GM12878 (cell line): ENCODE data around the gene TMUB1. TPM values are rescaled to one million over a fixed set of nuclear protein-coding genes. Genes with fewer than 3 reads are reported as not detected.

Experiments used
- ATAC-seq: fragments of 200-7000 bp; cut with Tn5 transposase; 3 replicates; pipeline ENCODE4 v1.9.1; 2020; ENCODE audit warnings: mild to moderate bottlenecking, moderate library complexity
- BruUV-seq: library from RNA; stranded (reverse); fragments of 400-500 nt; replicated peaks from 2 replicates; lab custom pipeline; 2021; lab: Mats Ljungman, UMichigan
- CTCF ChIA-PET: fragments of 300-600 bp; sonication (Branson Sonifier 250); formaldehyde crosslinking; extraction: SDS; loops from one replicate; lab custom pipeline; 2021; ENCODE audit warnings: inconsistent platforms; lab: Yijun Ruan, JAX
- POLR2A ChIA-PET: fragments of 350-600 bp; formaldehyde crosslinking; extraction: SDS; loops from one replicate; lab custom pipeline; 2021; ENCODE audit warnings: inconsistent platforms; lab: Charles Lee
- RAD21 ChIA-PET: fragments of 300-600 bp; sonication (Branson Sonifier 250); formaldehyde crosslinking; loops from one replicate; lab custom pipeline; 2023; ENCODE audit warnings: antibody characterized with exemption; ENCODE audit not compliant: unreplicated experiment; lab: Charles Lee
- SMC1A ChIA-PET: fragments of 300-600 bp; sonication (Branson Sonifier 250); formaldehyde crosslinking; loops from one replicate; lab custom pipeline; 2023; ENCODE audit not compliant: unreplicated experiment, uncharacterized antibody; lab: Charles Lee
- DNase-seq: peaks from one replicate; pipeline ENCODE4 v3.0.0-alpha.2; 2011; ENCODE audit warnings: low read depth, low spot score
- FAIRE-seq: peaks from 3 replicates; lab custom pipeline; 2011; peaks lifted over from hg19 to GRCh38; lab: Jason Lieb, UNC
- H2AFZ ChIP-seq: 2 replicates; pipeline ENCODE4 v1.6.0; 2011; ENCODE audit warnings: low read depth, low read length, control low read depth; ENCODE audit not compliant: control insufficient read depth
- H3K27ac ChIP-seq: 2 replicates; pipeline ENCODE4 v1.5.1; 2011; ENCODE audit warnings: control low read depth; ENCODE audit not compliant: control insufficient read depth, insufficient read depth
- H3K27me3 ChIP-seq, 2 experiments: replicated peaks in 1 of 2; 2 replicates each; pipeline versions ENCODE4 v1.6.0 to v1.6.1; 2011; ENCODE audit warnings: low read length in 1 of 2; ENCODE audit not compliant: control insufficient read depth in 2 of 2, insufficient read depth in 2 of 2
- H3K36me3 ChIP-seq, 2 experiments: 2 replicates each; pipeline ENCODE4 v1.5.1; 2011; ENCODE audit warnings: low read length in 1 of 2; ENCODE audit not compliant: control insufficient read depth in 2 of 2, insufficient read depth in 2 of 2
- H3K4me1 ChIP-seq: 2 replicates; pipeline ENCODE4 v1.6.1; 2011; ENCODE audit warnings: mild to moderate bottlenecking, low read length, moderate library complexity, mixed read lengths; ENCODE audit not compliant: control insufficient read depth, insufficient read depth
- H3K4me2 ChIP-seq: 2 replicates; pipeline ENCODE4 v1.6.0; 2011; ENCODE audit warnings: control low read depth; ENCODE audit not compliant: control insufficient read depth, insufficient read depth
- H3K4me3 ChIP-seq: fragments of 200-600 bp; sonication (generic); 2 replicates; pipeline ENCODE4 v1.5.1; 2016
- H3K79me2 ChIP-seq: 2 replicates; pipeline ENCODE4 v1.6.0; 2011; ENCODE audit warnings: low read length; ENCODE audit not compliant: control insufficient read depth, insufficient read depth
- H3K9ac ChIP-seq: 2 replicates; pipeline ENCODE4 v1.8.0; 2011; ENCODE audit warnings: low read length, control low read depth, mixed read lengths; ENCODE audit not compliant: control insufficient read depth, insufficient read depth
- H3K9me3 ChIP-seq: replicated peaks from 3 replicates; pipeline ENCODE4 v1.5.1; 2011; ENCODE audit warnings: mild to moderate bottlenecking, low read length; ENCODE audit not compliant: control insufficient read depth, insufficient read depth
- H4K20me1 ChIP-seq: 2 replicates; pipeline ENCODE4 v1.6.0; 2011; ENCODE audit not compliant: control insufficient read depth, insufficient read depth
- CEBPZ ChIP-seq: fragments of 150-350 bp; IDR thresholded peaks from 2 replicates; pipeline ENCODE4 v1.6.1; 2016; ENCODE audit warnings: low read depth, low read length
- CTCF ChIP-seq, 3 experiments: IDR thresholded peaks in 2 of 3; conservative IDR thresholded peaks in 1 of 3; 2 replicates each; pipeline ENCODE4 v1.5.1; 2011; ENCODE audit warnings: low read depth in 3 of 3, low read length in 3 of 3, mild to moderate bottlenecking in 3 of 3, control low read depth in 2 of 3, moderate library complexity in 2 of 3, inconsistent platforms in 1 of 3, mixed read lengths in 1 of 3; ENCODE audit not compliant: control insufficient read depth in 2 of 3, insufficient read depth in 1 of 3; ENCODE audit errors: extremely low read depth in 1 of 3
- DPF2 ChIP-seq: fragments of 450-650 bp; IDR thresholded peaks from 2 replicates; pipeline ENCODE4 v1.6.1; 2017; ENCODE audit warnings: mild to moderate bottlenecking
- HDAC6 ChIP-seq: fragments of 200-600 bp; sonication (generic); IDR thresholded peaks from one replicate; pipeline ENCODE4 v1.8.0; 2017; ENCODE audit warnings: antibody characterized with exemption; ENCODE audit not compliant: unreplicated experiment
- JUND ChIP-seq: IDR thresholded peaks from 2 replicates; pipeline ENCODE4 v1.6.1; 2012; ENCODE audit warnings: low read depth, mild to moderate bottlenecking, low read length, improper control_type of control experiment, moderate library complexity
- SKIL ChIP-seq: fragments of 450-650 bp; IDR thresholded peaks from 2 replicates; pipeline ENCODE4 v1.6.1; 2017; ENCODE audit warnings: mild to moderate bottlenecking, low read depth, inconsistent platforms; ENCODE audit not compliant: poor library complexity, severe bottlenecking
- WGBS: methylation state at CpG from one replicate; pipeline ENCODE4 v1.1.6; 2016; ENCODE audit warnings: low lambda C conversion rate; ENCODE audit not compliant: insufficient replicate concordance, insufficient coverage; ENCODE audit errors: missing lambda C conversion rate; 5-methylcytosine and 5-hydroxymethylcytosine counted together
- in situ Hi-C: fragments of 300-500 bp; cut with MboI; formaldehyde crosslinking; loops from 9 replicates; pipeline ENCODE4 v1.14.3; 2018; ENCODE audit warnings: mixed read lengths
- intact Hi-C: fragments of 100-400 bp; cut with micrococcal nuclease; formaldehyde crosslinking; loops from one replicate; pipeline ENCODE4 v1.14.2; 2022; ENCODE audit not compliant: unreplicated experiment
- polyA plus RNA-seq, 11 experiments: library from polyadenylated mRNA; depleted of rRNA in 4 of 11; unstranded in 6 of 11; stranded (reverse) in 5 of 11; fragments of >200 nt; fragmentation: Nextera tagmentation in 4 of 11; fragmentation: Illumina TruSeq in 1 of 11; extraction: Ambion mirVana in 4 of 11; extraction: Trizol in 1 of 11; gene quantifications; 1 replicate in 1 of 11; 2 replicates in 10 of 11; pipeline versions ENCODE4 v1.2.1 to v1.2.3, GENCODE V29; 2011 to 2016; ENCODE audit warnings: inconsistent platforms in 2 of 11, missing spikeins in 2 of 11, low read depth in 1 of 11
- total RNA-seq, 4 experiments: library from RNA; depleted of rRNA in 3 of 4; stranded (reverse); fragments of >200 nt in 3 of 4; fragmentation: Illumina TruSeq in 1 of 4; extraction: Trizol in 1 of 4; gene quantifications; 2 replicates each; pipeline versions ENCODE4 v1.2.1 to v1.2.3, GENCODE V29; 2013 to 2021

TMUB1 gene
- total and polyA plus RNA-seq, 10 of the 15 experiments (the other 5 are each of a cell fraction or from before 2014, with no cell fraction given): 0.27 to 79.5 (median 41.3) TPM; not detected in 1

- WGBS: 97% methylated on average over 9 of the region's 11 CpGs
- no peak for FAIRE-seq
- no peaks in the 10 kb centered on the region for H3K27me3 ChIP-seq
- RAD21 ChIA-PET: no interaction called here
- no peak for TF ChIP-seq DPF2
- no peak for TF ChIP-seq JUND
- TF ChIP-seq SKIL: no peak
- TF ChIP-seq, all 136 proteins: peak for 0
- H3K79me2 ChIP-seq: no peaks in the 10 kb centered on the region
- in situ Hi-C loops: no loop called here
- ChIA-PET SMC1A (interaction anchor here (1.5 kb wide), 1 partner anchor 17 kb away, joined by 3 read pairs; the partner anchor contains the start of gene ABCB8), CTCF (no interaction called here), POLR2A (no interaction called here)
- no peaks in the 10 kb centered on the region for H3K9me3 ChIP-seq
- H3K4me3 ChIP-seq: no peak overlapping the region
- BruUV-seq: no TSS peak
- H3K4me1 ChIP-seq: no peaks in the 10 kb centered on the region
- H2AFZ ChIP-seq: no peak overlapping the region
- H4K20me1 ChIP-seq: no peaks in the 10 kb centered on the region
- no peak overlapping the region for H3K27ac ChIP-seq
- H3K4me2 ChIP-seq: no peak overlapping the region
- DNase-seq: no peak
- intact Hi-C loops: no loop called here
- H3K36me3 ChIP-seq: no peaks in the 10 kb centered on the region
- ATAC-seq: no peak
- no peak overlapping the region for H3K9ac ChIP-seq
Measured at GRCh38 chr7:151045262-151045661, 38.0 kb downstream of the TMUB1 start.

GRCh38 chr7:151043959-151044358, 39.3 kb downstream of the TMUB1 start:
- intact Hi-C loops (no loop called here), in situ Hi-C loops (no loop called here)
- ChIA-PET RAD21 (no interaction called here), SMC1A (no interaction called here), POLR2A (no interaction called here), CTCF (no interaction called here)
- Histone ChIP-seq H3K4me3 (no peak overlapping the region), H3K36me3 (no peaks in the 10 kb centered on the region), H3K27ac (no peak overlapping the region), H3K9ac (no peak overlapping the region), H3K27me3 (no peaks in the 10 kb centered on the region), H3K79me2 (no peaks in the 10 kb centered on the region), H3K4me1 (no peaks in the 10 kb centered on the region), H3K4me2 (no peak overlapping the region), H2AFZ (no peak overlapping the region), H4K20me1 (no peaks in the 10 kb centered on the region), H3K9me3 (no peaks in the 10 kb centered on the region)
- no peak for FAIRE-seq
- TF ChIP-seq CTCF (IDR thresholded peaks at IDR 0.05 in 2 of 3, conservative IDR thresholded peaks at IDR 0.05 in 1 of 3; ENCODE audit: control insufficient read depth in 2 of 3, extremely low read depth in 1 of 3, insufficient read depth in 1 of 3, low read depth in 3 of 3, low read length in 3 of 3): no peak
- no peak for TF ChIP-seq CEBPZ
- no peak for TF ChIP-seq HDAC6
- 95% methylated on average over 20 of the region's 20 CpGs for WGBS
- BruUV-seq: no TSS peak
- DNase-seq: no peak
- ATAC-seq: no peak
